ENCODE measurements around the gene TBC1D1.

Gene TBC1D1

GRCh38 chr4:38133711-38134480 is 243.0 kb downstream of the TBC1D1 start:
- Mint-ChIP-seq H3K27me3 (no peaks in the 10 kb centered on the region), H3K27ac (no peak overlapping the region), H3K4me3 (no peak overlapping the region), H3K4me1 (peaks cover 65% of the 10 kb centered on the region), H3K36me3 (peaks cover 75% of the 10 kb centered on the region), H3K9me3 (no peaks in the 10 kb centered on the region)
- CTCF ChIA-PET = interaction anchor here (0.7 to 1.9 kb wide), 3 partner anchors 41 to 65 kb away, joined by 3 to 6 read pairs (median 3); no protein-coding TSS in a partner anchor
- DNase-seq = no peak

- no peak for DNase-seq
- H3K9me3 Mint-ChIP-seq = no peaks in the 10 kb centered on the region
- peaks cover 52% of the 10 kb centered on the region for H3K4me1 Mint-ChIP-seq
- no peak overlapping the region for H3K27ac Mint-ChIP-seq
- peaks cover 78% of the 10 kb centered on the region for H3K36me3 Mint-ChIP-seq
- no peak overlapping the region for H3K4me3 Mint-ChIP-seq
- CTCF ChIA-PET = no interaction called here
- H3K27me3 Mint-ChIP-seq = no peaks in the 10 kb centered on the region
Observed at GRCh38 chr4:38135201-38135600, 244.3 kb downstream of the TBC1D1 start.

- CTCF ChIA-PET = no interaction called here
- DNase-seq = no peak
- Mint-ChIP-seq H3K4me1 (peaks cover 38% of the 10 kb centered on the region), H3K27me3 (no peaks in the 10 kb centered on the region), H3K27ac (no peak overlapping the region), H3K36me3 (peaks cover 69% of the 10 kb centered on the region), H3K4me3 (no peak overlapping the region), H3K9me3 (no peaks in the 10 kb centered on the region)
Observed at GRCh38 chr4:38136604-38137003, 245.7 kb downstream of the TBC1D1 start.

GRCh38 chr4:38137080-38137479 is 246.2 kb downstream of the TBC1D1 start:
- Mint-ChIP-seq H3K27me3 (no peaks in the 10 kb centered on the region), H3K36me3 (peaks cover 74% of the 10 kb centered on the region), H3K27ac (no peak overlapping the region), H3K9me3 (no peaks in the 10 kb centered on the region), H3K4me1 (peaks cover 33% of the 10 kb centered on the region), H3K4me3 (no peak overlapping the region)
- no peak for DNase-seq
- CTCF ChIA-PET = no interaction called here

GRCh38 chr4:38138363-38138762 is 247.5 kb downstream of the TBC1D1 start:
- CTCF ChIA-PET = no interaction called here

GRCh38 chr4:38139187-38139586 is 248.3 kb downstream of the TBC1D1 start:
- no peak overlapping the region for H3K4me3 Mint-ChIP-seq
- CTCF ChIA-PET = no interaction called here
- peaks cover 66% of the 10 kb centered on the region for H3K36me3 Mint-ChIP-seq
- H3K27me3 Mint-ChIP-seq = no peaks in the 10 kb centered on the region
- H3K4me1 Mint-ChIP-seq = peaks cover 12% of the 10 kb centered on the region
- DNase-seq = no peak
- no peaks in the 10 kb centered on the region for H3K9me3 Mint-ChIP-seq
- H3K27ac Mint-ChIP-seq = no peak overlapping the region

More at GRCh38 chr4:38138363-38138762, 247.5 kb downstream of the TBC1D1 start:
- Mint-ChIP-seq H3K4me1 (peaks cover 21% of the 10 kb centered on the region), H3K4me3 (no peak overlapping the region), H3K36me3 (peaks cover 74% of the 10 kb centered on the region), H3K9me3 (no peaks in the 10 kb centered on the region), H3K27me3 (no peaks in the 10 kb centered on the region), H3K27ac (no peak overlapping the region)
- no peak for DNase-seq

- Mint-ChIP-seq H3K4me3 (no peak overlapping the region), H3K9me3 (no peaks in the 10 kb centered on the region), H3K36me3 (peaks cover 53% of the 10 kb centered on the region), H3K4me1 (peaks cover 10% of the 10 kb centered on the region), H3K27me3 (no peaks in the 10 kb centered on the region), H3K27ac (no peak overlapping the region)
- DNase-seq = no peak
- CTCF ChIA-PET = no interaction called here
Observed at GRCh38 chr4:38140643-38141203, 249.8 kb downstream of the TBC1D1 start.

GRCh38 chr4:38141808-38142500 is 251.1 kb downstream of the TBC1D1 start:
- Mint-ChIP-seq H3K4me1 (peaks cover 10% of the 10 kb centered on the region), H3K27me3 (no peaks in the 10 kb centered on the region), H3K4me3 (no peak overlapping the region), H3K36me3 (peaks cover 43% of the 10 kb centered on the region), H3K9me3 (no peaks in the 10 kb centered on the region), H3K27ac (no peak overlapping the region)
- no peak for DNase-seq
- CTCF ChIA-PET = no interaction called here

GRCh38 chr4:38144031-38144430 is 253.1 kb downstream of the TBC1D1 start:
- Mint-ChIP-seq H3K4me3 (no peak overlapping the region), H3K27ac (no peak overlapping the region), H3K9me3 (peaks cover 4% of the 10 kb centered on the region), H3K36me3 (peaks cover 35% of the 10 kb centered on the region), H3K27me3 (peaks cover 7% of the 10 kb centered on the region), H3K4me1 (no peaks in the 10 kb centered on the region)
- CTCF ChIA-PET = no interaction called here
- DNase-seq = no peak

GRCh38 chr4:38145033-38145678 is 254.3 kb downstream of the TBC1D1 start:
- Mint-ChIP-seq H3K4me1 (peaks cover 3% of the 10 kb centered on the region), H3K36me3 (peaks cover 29% of the 10 kb centered on the region), H3K4me3 (no peak overlapping the region), H3K27me3 (peaks cover 7% of the 10 kb centered on the region), H3K27ac (no peak overlapping the region), H3K9me3 (peaks cover 4% of the 10 kb centered on the region)
- no peak for DNase-seq
- CTCF ChIA-PET = no interaction called here

- no peak overlapping the region for H3K27ac Mint-ChIP-seq
- DNase-seq = no peak
- no peak overlapping the region for H3K4me3 Mint-ChIP-seq
- peaks cover 7% of the 10 kb centered on the region for H3K27me3 Mint-ChIP-seq
- H3K4me1 Mint-ChIP-seq = peaks cover 3% of the 10 kb centered on the region
- CTCF ChIA-PET = no interaction called here
- H3K9me3 Mint-ChIP-seq = peaks cover 4% of the 10 kb centered on the region
- peaks cover 27% of the 10 kb centered on the region for H3K36me3 Mint-ChIP-seq
Observed at GRCh38 chr4:38145741-38146140, 254.9 kb downstream of the TBC1D1 start.

GRCh38 chr4:38146383-38146782 is 255.5 kb downstream of the TBC1D1 start:
- Mint-ChIP-seq H3K27ac (no peak overlapping the region), H3K4me3 (no peak overlapping the region), H3K27me3 (peaks cover 7% of the 10 kb centered on the region), H3K9me3 (peaks cover 4% of the 10 kb centered on the region), H3K4me1 (peaks cover 3% of the 10 kb centered on the region), H3K36me3 (peaks cover 27% of the 10 kb centered on the region)
- CTCF ChIA-PET = no interaction called here
- no peak for DNase-seq

- no peak overlapping the region for H3K4me3 Mint-ChIP-seq
- peaks cover 7% of the 10 kb centered on the region for H3K27me3 Mint-ChIP-seq
- H3K36me3 Mint-ChIP-seq = peaks cover 19% of the 10 kb centered on the region
- no peak for DNase-seq
- peaks cover 26% of the 10 kb centered on the region for H3K4me1 Mint-ChIP-seq
- peaks cover 4% of the 10 kb centered on the region for H3K9me3 Mint-ChIP-seq
- CTCF ChIA-PET = no interaction called here
- H3K27ac Mint-ChIP-seq = no peak overlapping the region
Observed at GRCh38 chr4:38149472-38149996, 258.6 kb downstream of the TBC1D1 start.

- Mint-ChIP-seq H3K4me3 (no peak overlapping the region), H3K4me1 (peaks cover 32% of the 10 kb centered on the region), H3K36me3 (peaks cover 19% of the 10 kb centered on the region), H3K27ac (no peak overlapping the region), H3K9me3 (peaks cover 4% of the 10 kb centered on the region), H3K27me3 (peaks cover 7% of the 10 kb centered on the region)
- no peak for DNase-seq
- CTCF ChIA-PET = no interaction called here
Observed at GRCh38 chr4:38149997-38150671, 259.2 kb downstream of the TBC1D1 start.

Measured in activated naive CD4-positive, alpha-beta T cell treated with anti-CD3 and anti-CD28 coated beads, Interleukin-2, amount 10 ng/mL, durations not matched to agents 7 days and 5 days (primary cell).